ENCODE measurements around the gene TMED9.

Gene TMED9

GRCh38 chr5:177606071-177607051 is 14.4 kb downstream of the TMED9 start:
- no peak for TF ChIP-seq CTCF (conservative IDR thresholded peaks at IDR 0.05; ENCODE audit: low read depth, low read length)
- no peak overlapping the region for H3K9ac ChIP-seq
- no peaks in the 10 kb centered on the region for H3K4me1 ChIP-seq (ENCODE audit: low read depth, poor library complexity, severe bottlenecking)
- H3K27ac ChIP-seq: no peak overlapping the region
- H3K27me3 ChIP-seq (ENCODE audit: insufficient read depth, low read depth): no peaks in the 10 kb centered on the region
- no peak overlapping the region for H3K4me2 ChIP-seq
- H3K79me2 ChIP-seq (ENCODE audit: insufficient read depth, low read depth): no peaks in the 10 kb centered on the region
- H3K4me3 ChIP-seq (IDR thresholded peaks at IDR 0.05; ENCODE audit: insufficient read depth, low read depth, low read length): no peak overlapping the region
- H3K36me3 ChIP-seq (ENCODE audit: insufficient read depth): no peaks in the 10 kb centered on the region
- no peaks in the 10 kb centered on the region for H4K20me1 ChIP-seq (ENCODE audit: insufficient read depth)
- H2AFZ ChIP-seq (ENCODE audit: low read depth): no peak overlapping the region

GRCh38 chr5:177607115-177607451 is 15.1 kb downstream of the TMED9 start:
- Histone ChIP-seq H3K4me3 (IDR thresholded peaks at IDR 0.05; ENCODE audit: insufficient read depth, low read depth, low read length) (no peak overlapping the region), H4K20me1 (ENCODE audit: insufficient read depth) (no peaks in the 10 kb centered on the region), H3K79me2 (ENCODE audit: insufficient read depth, low read depth) (no peaks in the 10 kb centered on the region), H3K36me3 (ENCODE audit: insufficient read depth) (no peaks in the 10 kb centered on the region), H2AFZ (ENCODE audit: low read depth) (no peak overlapping the region), H3K9ac (no peak overlapping the region), H3K4me1 (ENCODE audit: low read depth, poor library complexity, severe bottlenecking) (no peaks in the 10 kb centered on the region), H3K27me3 (ENCODE audit: insufficient read depth, low read depth) (no peaks in the 10 kb centered on the region), H3K27ac (no peak overlapping the region), H3K4me2 (no peak overlapping the region)
- TF ChIP-seq CTCF (conservative IDR thresholded peaks at IDR 0.05; ENCODE audit: low read depth, low read length): no peak

GRCh38 chr5:177607452-177608192 is 15.6 kb downstream of the TMED9 start:
- no peak overlapping the region for H3K9ac ChIP-seq
- H3K4me3 ChIP-seq (IDR thresholded peaks at IDR 0.05; ENCODE audit: insufficient read depth, low read depth, low read length): no peak overlapping the region
- no peaks in the 10 kb centered on the region for H3K4me1 ChIP-seq (ENCODE audit: low read depth, poor library complexity, severe bottlenecking)
- H2AFZ ChIP-seq (ENCODE audit: low read depth): no peak overlapping the region
- H3K27ac ChIP-seq: no peak overlapping the region
- peak; percentile 60 for TF ChIP-seq CTCF (conservative IDR thresholded peaks at IDR 0.05; ENCODE audit: low read depth, low read length)
- H4K20me1 ChIP-seq (ENCODE audit: insufficient read depth): no peaks in the 10 kb centered on the region
- H3K79me2 ChIP-seq (ENCODE audit: insufficient read depth, low read depth): no peaks in the 10 kb centered on the region
- H3K36me3 ChIP-seq (ENCODE audit: insufficient read depth): no peaks in the 10 kb centered on the region
- H3K4me2 ChIP-seq: no peak overlapping the region
- H3K27me3 ChIP-seq (ENCODE audit: insufficient read depth, low read depth): no peaks in the 10 kb centered on the region

GRCh38 chr5:177608243-177609075 is 16.5 kb downstream of the TMED9 start:
- H2AFZ ChIP-seq (ENCODE audit: low read depth): no peak overlapping the region
- H3K4me1 ChIP-seq (ENCODE audit: low read depth, poor library complexity, severe bottlenecking): no peaks in the 10 kb centered on the region
- H3K27ac ChIP-seq: no peak overlapping the region
- H3K4me3 ChIP-seq (IDR thresholded peaks at IDR 0.05; ENCODE audit: insufficient read depth, low read depth, low read length): no peak overlapping the region
- H3K27me3 ChIP-seq (ENCODE audit: insufficient read depth, low read depth): no peaks in the 10 kb centered on the region
- H3K79me2 ChIP-seq (ENCODE audit: insufficient read depth, low read depth): no peaks in the 10 kb centered on the region
- no peak overlapping the region for H3K9ac ChIP-seq
- H3K36me3 ChIP-seq (ENCODE audit: insufficient read depth): no peaks in the 10 kb centered on the region
- no peak overlapping the region for H3K4me2 ChIP-seq
- no peaks in the 10 kb centered on the region for H4K20me1 ChIP-seq (ENCODE audit: insufficient read depth)
- no peak for TF ChIP-seq CTCF (conservative IDR thresholded peaks at IDR 0.05; ENCODE audit: low read depth, low read length)
